Nephron (organoid): ENCODE results near the gene HDAC3.

Source experiments
- H3K27ac Mint-ChIP-seq, 3 experiments: 2 replicates each; pipeline ENCODE4 v1.8.0; 2020; ENCODE audit warnings: mixed read lengths in 3 of 3, mild to moderate bottlenecking in 2 of 3, moderate library complexity in 1 of 3
- H3K27me3 Mint-ChIP-seq: 2 replicates; pipeline ENCODE4 v1.8.0; 2021; ENCODE audit warnings: low read depth, mild to moderate bottlenecking, moderate library complexity, mixed read lengths
- H3K36me3 Mint-ChIP-seq: 2 replicates; pipeline ENCODE4 v1.8.0; 2020; ENCODE audit warnings: low read depth, mixed read lengths
- H3K4me1 Mint-ChIP-seq: 2 replicates; pipeline ENCODE4 v1.8.0; 2020; ENCODE audit warnings: mixed read lengths
- H3K4me3 Mint-ChIP-seq, 3 experiments: 2 replicates each; pipeline ENCODE4 v1.8.0; 2020; ENCODE audit warnings: mild to moderate bottlenecking in 3 of 3, mixed read lengths in 3 of 3, moderate library complexity in 2 of 3
- H3K9me3 Mint-ChIP-seq: 2 replicates; pipeline ENCODE4 v1.8.0; 2020; ENCODE audit warnings: mixed read lengths
- TF ChIP-seq, protein P1 (sequence below), 3 experiments: fragments of 200-600 bp; sonication (generic); IDR thresholded peaks; one replicate each; pipeline ENCODE4 v1.5.0; 2021; ENCODE audit warnings: antibody characterized with exemption in 3 of 3; ENCODE audit not compliant: unreplicated experiment in 3 of 3

The HDAC3 gene

GRCh38 chr5:141680751-141681201, 44.1 kb upstream of the HDAC3 start:
- Mint-ChIP-seq H3K36me3 (peaks cover 13% of the 10 kb centered on the region), H3K9me3 (no peaks in the 10 kb centered on the region), H3K4me3 (peak overlapping the region; percentile 74 to 81 (median 77)), H3K27ac (peak overlapping the region; percentile 63 to 89 (median 75)), H3K27me3 (peaks cover 28% of the 10 kb centered on the region), H3K4me1 (peaks cover 13% of the 10 kb centered on the region)
- TF ChIP-seq, protein P1, sequence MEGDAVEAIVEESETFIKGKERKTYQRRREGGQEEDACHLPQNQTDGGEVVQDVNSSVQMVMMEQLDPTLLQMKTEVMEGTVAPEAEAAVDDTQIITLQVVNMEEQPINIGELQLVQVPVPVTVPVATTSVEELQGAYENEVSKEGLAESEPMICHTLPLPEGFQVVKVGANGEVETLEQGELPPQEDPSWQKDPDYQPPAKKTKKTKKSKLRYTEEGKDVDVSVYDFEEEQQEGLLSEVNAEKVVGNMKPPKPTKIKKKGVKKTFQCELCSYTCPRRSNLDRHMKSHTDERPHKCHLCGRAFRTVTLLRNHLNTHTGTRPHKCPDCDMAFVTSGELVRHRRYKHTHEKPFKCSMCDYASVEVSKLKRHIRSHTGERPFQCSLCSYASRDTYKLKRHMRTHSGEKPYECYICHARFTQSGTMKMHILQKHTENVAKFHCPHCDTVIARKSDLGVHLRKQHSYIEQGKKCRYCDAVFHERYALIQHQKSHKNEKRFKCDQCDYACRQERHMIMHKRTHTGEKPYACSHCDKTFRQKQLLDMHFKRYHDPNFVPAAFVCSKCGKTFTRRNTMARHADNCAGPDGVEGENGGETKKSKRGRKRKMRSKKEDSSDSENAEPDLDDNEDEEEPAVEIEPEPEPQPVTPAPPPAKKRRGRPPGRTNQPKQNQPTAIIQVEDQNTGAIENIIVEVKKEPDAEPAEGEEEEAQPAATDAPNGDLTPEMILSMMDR (IDR thresholded peaks at IDR 0.05; ENCODE audit: unreplicated experiment in 3 of 3): no peak

DNA sequence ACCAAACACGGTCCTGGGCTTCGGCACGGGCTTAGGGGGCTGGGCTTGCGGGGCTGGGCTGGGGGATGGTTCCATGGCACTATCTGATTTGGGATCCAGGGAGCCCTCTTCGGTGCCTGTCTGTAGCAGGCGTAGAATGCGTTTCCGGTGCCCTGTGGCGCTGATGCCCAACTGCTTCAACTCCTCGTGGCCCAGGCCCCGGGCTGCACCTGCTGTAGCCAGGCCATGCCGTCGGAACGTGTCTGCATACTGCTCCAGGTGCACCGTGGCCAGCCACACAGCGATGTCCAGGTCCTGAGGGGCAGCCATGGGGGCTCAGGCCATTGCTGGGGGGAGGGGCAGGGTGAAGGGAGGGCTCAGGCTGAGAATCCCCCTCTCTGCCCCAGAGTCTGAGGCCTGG, 43.5 kb upstream of the HDAC3 start:
- peaks cover 28% of the 10 kb centered on the region for H3K27me3 Mint-ChIP-seq
- no peak overlapping the region for H3K27ac Mint-ChIP-seq
- H3K4me1 Mint-ChIP-seq: peaks cover 13% of the 10 kb centered on the region
- H3K4me3 Mint-ChIP-seq: peak overlapping the region in 2 of 3 experiments; percentile 74 to 77
- peaks cover 13% of the 10 kb centered on the region for H3K36me3 Mint-ChIP-seq
- TF ChIP-seq, protein P1 (IDR thresholded peaks at IDR 0.05; ENCODE audit: unreplicated experiment in 3 of 3): no peak
- H3K9me3 Mint-ChIP-seq: no peaks in the 10 kb centered on the region

GRCh38 chr5:141677415-141677814, 40.8 kb upstream of the HDAC3 start:
- Mint-ChIP-seq H3K36me3 (peaks cover 13% of the 10 kb centered on the region), H3K4me3 (no peak overlapping the region), H3K4me1 (peaks cover 6% of the 10 kb centered on the region), H3K9me3 (no peaks in the 10 kb centered on the region), H3K27me3 (peaks cover 11% of the 10 kb centered on the region), H3K27ac (no peak overlapping the region)
- TF ChIP-seq, protein P1 (IDR thresholded peaks at IDR 0.05; ENCODE audit: unreplicated experiment in 3 of 3): peak in 2 of 3 experiments; percentile 25 to 27

DNA sequence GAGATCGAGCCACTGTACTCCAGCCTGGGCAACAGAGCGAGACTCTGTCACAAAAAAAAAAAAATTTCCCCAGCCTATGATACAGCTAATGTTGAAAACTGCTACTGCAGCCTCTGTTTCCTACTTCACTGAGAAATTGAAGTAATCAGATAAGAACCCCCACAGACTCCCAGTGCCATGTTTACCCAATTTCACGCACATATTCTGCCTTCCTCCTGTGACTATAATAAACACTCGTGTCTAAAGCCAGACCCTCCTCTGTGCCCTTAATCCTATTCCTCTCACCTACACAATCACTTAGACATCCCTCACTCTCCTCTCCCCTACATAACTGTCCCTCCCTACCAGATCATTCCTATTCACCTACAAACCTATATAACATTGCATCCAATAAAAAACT, 39.0 kb upstream of the HDAC3 start:
- Mint-ChIP-seq H3K27me3 (peaks cover 7% of the 10 kb centered on the region), H3K4me3 (no peak overlapping the region), H3K36me3 (peaks cover 13% of the 10 kb centered on the region), H3K27ac (no peak overlapping the region), H3K9me3 (no peaks in the 10 kb centered on the region), H3K4me1 (no peaks in the 10 kb centered on the region)
- TF ChIP-seq, protein P1 (IDR thresholded peaks at IDR 0.05; ENCODE audit: unreplicated experiment in 3 of 3): no peak

GRCh38 chr5:141674747-141675146, 38.1 kb upstream of the HDAC3 start:
- peaks cover 4% of the 10 kb centered on the region for H3K27me3 Mint-ChIP-seq
- no peaks in the 10 kb centered on the region for H3K4me1 Mint-ChIP-seq
- no peaks in the 10 kb centered on the region for H3K9me3 Mint-ChIP-seq
- H3K4me3 Mint-ChIP-seq: no peak overlapping the region
- peaks cover 13% of the 10 kb centered on the region for H3K36me3 Mint-ChIP-seq
- no peak overlapping the region for H3K27ac Mint-ChIP-seq
- TF ChIP-seq, protein P1 (IDR thresholded peaks at IDR 0.05; ENCODE audit: unreplicated experiment in 3 of 3): no peak
